GF-D8 (cell line): ENCODE results near the gene LSP1.

Experiments
- DNase-seq: peaks from one replicate; lab custom pipeline; 2025; lab: John Stamatoyannopoulos, UW

The LSP1 gene

DNA sequence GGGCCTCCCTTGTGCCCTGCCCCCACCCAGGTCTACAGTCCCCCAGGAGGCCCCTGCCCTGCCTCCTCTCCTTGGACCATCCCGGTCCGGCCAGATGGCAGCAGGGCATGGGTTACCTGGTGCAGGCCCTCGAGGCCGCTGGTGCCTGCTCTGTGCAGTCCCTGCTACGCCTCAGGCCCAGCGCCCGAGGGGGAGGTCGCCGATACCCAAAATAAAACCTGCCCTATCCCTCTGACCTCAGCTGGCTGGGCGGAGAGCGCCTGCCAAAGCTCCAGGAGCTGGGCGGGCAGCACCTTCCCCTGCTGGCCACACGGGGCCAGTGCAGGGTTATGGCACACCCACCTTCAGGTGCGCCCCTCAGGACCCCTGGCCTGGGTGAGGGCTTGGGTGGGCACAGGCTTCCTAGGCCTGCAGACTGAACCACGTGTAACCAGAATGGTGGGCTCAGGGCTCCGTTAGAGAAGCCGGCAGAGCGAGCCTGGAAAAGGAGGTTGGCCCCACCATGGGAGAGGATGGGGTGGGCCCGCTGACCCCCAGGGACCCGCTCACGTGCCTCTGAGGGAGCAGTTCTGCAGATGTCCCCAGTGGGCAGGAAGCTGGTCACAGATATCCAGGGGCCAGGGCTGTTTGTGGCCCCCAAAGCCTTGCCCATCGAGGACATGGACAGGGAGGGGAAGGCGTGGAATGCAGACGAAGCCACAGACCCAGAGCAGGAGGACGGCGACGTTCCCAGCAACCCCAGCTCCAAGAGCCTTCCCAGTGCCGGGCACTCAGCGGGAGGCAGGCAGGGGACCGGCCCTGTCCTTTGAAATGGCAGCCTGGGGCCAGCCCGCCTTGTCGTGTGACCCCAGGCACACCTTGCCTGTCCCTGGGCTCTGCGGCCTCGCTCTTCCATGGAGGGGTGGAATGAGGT lies 64.9 kb downstream of the LSP1 start:
- DNase-seq = no peak

- no peak for DNase-seq
These were observed 65.8 kb downstream of the LSP1 start for GRCh38 chr11:1918436-1919315.

DNA sequence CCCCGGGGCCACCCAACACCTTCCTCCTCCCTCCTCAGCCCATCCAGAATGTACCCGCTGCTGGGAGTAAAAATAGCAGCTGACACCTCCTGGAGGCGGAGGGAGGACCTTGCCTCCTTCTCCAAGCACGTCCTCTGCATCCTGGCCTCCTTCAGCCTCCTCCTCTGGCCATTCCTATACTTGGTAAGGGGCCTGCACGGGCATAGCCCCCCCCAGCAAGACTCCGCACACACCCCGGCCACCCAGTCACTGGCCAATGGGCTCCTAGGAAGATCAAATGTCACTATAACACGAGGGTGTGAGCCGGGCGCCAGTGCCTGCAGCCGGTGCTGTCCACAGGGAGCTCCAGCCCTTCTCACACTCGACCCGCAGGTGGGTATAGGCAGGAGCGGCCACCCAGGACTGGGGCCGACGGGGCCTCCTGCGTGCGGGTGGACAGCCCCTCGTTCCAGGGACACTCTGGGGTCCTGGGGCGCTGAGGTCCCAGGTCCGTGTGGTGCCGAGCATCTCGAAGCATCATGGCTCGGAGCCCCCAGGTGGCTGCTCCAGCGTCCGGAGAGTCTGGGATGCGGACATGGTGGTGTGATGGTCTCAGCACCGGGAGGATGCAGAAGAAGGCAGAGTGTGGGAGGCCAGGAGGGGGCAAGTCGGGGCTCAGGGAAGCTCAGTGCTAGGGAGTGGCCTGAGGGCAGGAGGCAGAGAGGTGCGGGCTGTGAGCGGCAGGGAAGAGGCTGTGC lies 66.7 kb downstream of the LSP1 start, which contains the start of gene TNNT3:
Gene TNNT3 (plus strand): TSS at position 313 of the 737 bp plus-strand sequence. CDS start 3,172 bp downstream, outside the sequence.
- no peak for DNase-seq

DNA sequence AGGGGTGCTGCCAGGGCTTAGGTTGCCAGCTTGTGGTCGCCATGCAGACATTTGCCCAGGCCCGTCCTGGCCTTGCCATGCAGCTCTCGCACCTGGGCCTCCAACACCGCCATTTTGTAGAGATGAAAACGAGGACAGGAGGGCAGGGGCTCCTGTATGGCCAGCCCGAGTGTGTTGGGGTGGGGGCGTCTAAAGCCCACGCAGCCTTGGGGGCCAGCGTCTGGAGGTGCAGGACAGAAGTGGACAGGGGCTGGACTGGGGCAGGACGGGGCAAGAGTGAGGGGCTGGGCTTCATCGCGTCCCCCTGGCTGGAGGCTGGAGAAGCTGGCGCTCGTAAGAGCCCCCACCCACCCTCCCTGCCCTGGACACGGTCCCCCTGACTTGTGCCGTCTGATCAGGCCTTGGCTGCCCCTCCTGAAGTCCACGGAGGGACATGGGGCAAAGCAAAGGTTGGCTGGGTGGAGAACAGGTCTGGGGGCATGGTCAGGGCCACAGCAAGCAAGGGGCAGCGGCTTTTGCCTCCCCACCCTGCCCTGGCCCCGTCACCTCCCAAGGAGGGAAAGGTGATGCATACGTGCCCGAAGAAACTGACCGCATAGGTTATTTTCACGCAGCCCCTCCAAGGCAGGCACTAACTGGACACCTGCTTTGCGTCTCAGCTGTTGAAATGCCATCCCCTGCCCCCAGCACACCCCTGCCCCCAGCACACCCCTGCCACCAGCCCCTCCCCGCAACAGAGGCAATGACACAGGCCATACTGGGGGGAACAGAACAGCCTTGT lies 67.4 kb downstream of the LSP1 start:
- DNase-seq = no peak

- no peak for DNase-seq
These were observed 68.2 kb downstream of the LSP1 start for GRCh38 chr11:1920909-1921573.

DNA sequence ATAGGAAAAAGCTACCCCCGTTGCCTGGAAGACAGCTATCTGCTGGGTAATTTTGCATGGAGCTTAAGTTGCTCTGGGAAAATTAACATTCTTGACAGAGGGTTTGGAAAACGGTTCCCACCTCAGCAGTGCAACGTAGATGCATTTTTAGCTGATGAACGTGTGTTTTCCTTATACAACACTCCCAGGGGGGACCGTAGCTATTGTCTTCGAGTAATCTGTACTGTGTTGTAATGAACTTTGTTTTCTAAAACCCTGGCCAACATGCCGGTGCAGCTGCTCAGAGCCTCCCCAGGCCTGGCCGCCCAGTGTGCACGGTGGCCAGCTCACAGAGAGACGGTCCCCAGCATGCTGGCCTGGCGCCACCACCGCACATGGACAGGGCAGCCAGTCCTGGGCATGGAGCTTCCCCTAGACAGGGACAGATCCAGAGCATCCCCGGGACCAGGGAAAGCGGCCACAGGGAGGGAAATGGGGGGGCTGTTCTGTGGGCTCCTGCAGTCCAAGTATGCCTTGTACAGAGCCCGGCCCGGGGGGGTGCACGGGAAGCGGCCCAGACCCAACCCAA lies 68.8 kb downstream of the LSP1 start:
- DNase-seq = no peak

DNA sequence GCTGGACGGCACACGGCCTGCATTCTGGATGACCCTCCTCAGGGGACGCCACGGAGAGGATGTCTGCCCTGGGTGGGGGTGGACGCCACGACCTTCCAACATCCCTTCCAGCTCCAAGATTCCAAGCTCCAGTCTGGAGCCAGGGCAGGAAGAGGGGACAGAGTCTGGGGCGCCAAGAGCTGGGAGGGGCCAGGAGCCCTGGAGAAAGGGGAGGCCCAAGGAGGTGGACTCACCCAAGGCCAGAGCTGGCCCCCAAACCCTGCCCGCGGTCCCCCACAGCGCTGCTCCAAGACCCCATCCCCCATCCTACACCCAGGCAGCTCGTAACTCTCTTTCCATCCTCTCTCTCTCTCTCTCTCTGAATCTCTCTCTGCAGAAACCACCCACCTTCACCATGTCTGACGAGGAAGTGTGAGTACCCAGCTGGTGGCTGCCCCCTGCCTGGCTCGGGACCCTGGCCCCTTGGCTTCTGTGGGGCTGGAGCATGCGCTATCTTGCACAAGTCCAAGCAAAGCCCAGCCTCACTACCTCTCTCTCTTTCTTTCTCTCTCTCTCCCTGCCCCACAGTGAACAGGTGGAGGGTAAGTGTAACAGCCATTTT lies 69.7 kb downstream of the LSP1 start:
- no peak for DNase-seq

DNA sequence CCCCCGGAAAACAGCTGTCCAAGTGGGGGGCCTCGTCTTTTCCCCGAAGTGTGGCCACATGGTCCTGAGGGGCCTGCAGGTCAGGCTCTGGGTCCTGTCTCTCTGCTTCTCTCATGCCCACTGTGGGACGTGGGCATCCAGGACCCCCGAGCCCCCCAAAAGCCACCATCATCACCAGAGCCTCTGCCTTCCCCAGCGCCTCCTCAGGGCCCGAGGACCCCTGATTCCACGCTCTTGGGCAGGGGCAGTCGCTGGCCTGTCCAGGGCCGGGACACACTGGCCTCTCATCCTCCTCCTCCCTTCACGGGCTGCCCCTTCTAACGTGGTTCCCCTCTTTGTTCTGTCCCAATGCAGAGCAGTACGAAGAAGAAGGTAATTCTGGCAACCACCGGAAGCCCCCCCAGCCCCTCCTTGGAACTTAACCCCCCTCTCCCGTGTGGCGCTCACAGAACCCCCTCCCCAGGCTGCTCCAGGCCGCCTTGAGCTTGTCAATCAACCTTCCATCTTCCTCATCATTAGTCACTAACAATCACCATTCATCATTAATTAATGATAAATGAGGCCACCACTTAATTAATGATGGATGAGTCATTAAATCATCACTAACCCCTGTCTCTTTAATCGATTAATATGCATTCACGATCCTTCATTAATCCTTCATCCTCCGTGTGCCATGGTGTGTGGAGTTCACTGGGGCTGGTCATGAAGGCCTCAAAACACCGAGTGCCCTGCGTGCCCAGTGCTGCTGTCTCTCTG lies 70.5 kb downstream of the LSP1 start:
- no peak for DNase-seq

DNA sequence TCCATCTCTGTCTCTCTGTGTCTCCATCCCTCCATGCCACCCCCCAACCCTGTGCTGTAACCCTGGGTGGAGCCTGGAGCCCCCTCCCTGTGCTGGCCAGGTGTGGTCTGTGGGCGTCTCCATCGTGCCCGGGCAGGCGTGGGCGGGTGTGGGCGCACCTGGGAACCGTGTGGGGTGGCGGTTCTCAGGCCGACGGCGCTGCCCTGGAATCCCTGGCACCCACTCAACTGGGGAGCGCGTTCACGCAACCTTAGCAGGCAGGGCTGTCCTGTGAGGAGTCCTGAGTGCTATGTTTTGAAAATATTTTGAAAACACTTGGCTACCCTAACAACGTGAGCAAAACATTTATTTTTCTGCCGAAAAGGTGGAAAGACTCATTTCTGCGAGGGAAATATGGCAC lies 71.3 kb downstream of the LSP1 start:
- no peak for DNase-seq

GRCh38 chr11:1924646-1925372 lies 71.9 kb downstream of the LSP1 start:
- DNase-seq = no peak

DNA sequence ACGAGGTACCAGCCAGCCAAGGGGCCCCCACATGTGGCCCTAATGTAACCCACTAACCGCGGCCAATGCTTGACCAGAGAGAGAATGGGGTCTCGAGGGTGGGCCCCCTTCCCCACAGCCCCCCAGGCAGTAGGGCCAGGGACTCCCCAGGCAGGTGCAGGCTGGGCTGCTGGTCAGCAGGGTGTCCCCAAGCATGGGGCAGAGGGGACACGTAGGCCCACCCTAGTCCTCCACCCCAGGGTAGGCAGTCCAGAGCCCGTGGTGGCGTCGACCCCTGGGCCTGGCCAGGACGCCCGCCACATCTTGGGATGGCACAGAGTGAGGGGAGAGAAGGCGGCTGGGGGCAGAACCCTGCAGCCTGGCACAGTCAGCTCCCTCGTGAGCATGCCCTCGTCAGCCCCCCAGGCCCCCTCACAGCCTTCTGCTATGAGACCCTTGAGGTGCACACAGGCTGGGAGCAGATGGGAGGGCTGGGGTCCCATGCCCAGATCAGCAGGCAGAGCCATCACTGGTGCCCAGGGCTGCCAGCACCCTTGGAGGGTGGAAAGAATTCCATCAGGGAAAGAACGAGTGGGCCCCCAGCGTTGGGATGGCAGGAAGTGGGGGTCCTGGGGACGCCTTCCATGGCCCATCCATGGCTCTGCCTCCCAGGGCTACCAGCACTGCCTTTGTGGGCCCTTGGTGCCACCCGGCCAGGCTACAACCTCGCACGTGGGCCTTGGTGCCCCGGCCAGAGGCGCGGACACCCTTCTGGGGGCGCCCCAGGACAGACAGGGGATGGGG lies 72.7 kb downstream of the LSP1 start:
- no peak for DNase-seq

GRCh38 chr11:1926156-1927025 lies 73.5 kb downstream of the LSP1 start:
- DNase-seq = no peak

- DNase-seq = no peak
These were observed 74.4 kb downstream of the LSP1 start for GRCh38 chr11:1927026-1927847.

DNA sequence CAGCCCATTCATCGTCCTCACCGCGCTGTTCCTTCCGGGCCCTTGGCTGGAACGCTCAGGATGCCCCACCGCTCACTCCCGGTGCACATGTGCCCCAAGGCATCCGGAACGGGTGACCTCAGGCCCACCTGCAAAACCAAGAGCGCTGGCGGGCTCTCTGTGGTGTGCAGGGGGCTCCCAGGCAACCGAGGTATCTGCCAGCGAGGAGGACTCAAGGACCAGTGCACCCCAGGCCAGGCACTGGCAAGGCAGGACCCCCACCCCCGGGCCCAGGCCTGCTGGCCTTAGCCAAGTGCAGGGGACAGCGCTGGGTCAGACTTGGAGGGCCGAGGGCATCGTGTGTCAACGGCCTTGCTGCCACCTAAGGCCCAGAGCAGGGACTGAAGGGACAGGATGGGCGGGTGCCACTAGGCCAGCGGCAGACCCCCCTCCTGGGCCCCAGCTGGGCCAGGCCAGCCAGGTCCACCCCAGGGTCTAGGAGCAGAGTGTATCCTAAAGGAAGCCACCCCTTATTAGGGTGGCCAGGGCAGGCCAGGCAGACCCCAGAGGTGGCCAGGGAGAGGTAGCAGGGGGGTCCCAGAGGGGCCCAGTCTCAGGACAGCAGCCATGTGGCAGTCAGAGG lies 75.1 kb downstream of the LSP1 start:
- no peak for DNase-seq

DNA sequence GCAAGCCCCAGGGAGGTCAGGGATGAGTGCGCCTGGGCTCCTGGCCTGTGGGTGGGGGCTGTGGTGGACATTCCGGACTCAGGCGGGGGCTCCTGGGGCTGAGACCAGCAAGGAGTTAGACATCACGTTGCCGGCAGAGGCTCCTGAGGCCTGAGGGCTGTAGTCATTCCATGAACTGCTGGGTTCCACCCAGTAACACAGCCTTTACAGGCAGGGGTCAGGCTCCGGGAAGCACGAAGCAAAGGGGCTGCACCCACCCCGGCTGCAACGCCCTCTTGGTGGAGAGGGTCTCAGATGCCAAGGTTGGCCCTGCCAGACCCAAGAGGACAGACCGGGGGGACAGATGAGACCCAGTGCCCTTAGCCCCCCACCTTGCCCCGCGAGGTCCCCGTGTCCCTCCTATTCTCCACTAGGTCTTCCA lies 75.6 kb downstream of the LSP1 start:
- no peak for DNase-seq
